ENCODE results near the gene ZNF304. TPM values are rescaled to one million over a fixed set of nuclear protein-coding genes. Genes with fewer than 3 reads are reported as not detected.
A peak's percentile ranks its signal among the peaks of the same experiment; 100 is the strongest.

ZNF304 gene
- total RNA-seq, 1 experiment from 2014 or later = 11.0 TPM

- BruUV-seq (replicated peaks) = TSS peak; percentile 43
- Histone ChIP-seq H3K9me3 (ENCODE audit: low read depth, low read length, poor library complexity, severe bottlenecking) (peaks cover 3% of the 10 kb centered on the region), H3K4me1 (ENCODE audit: insufficient read depth, low read length, poor library complexity, severe bottlenecking) (peaks cover 6% of the 10 kb centered on the region), H3K27ac (ENCODE audit: low read depth, low read length, poor library complexity, severe bottlenecking) (peak overlapping the region; percentile 80), H3K4me3 (ENCODE audit: low read depth, low read length, poor library complexity, severe bottlenecking) (peak overlapping the region; percentile 94), H3K27me3 (replicated peaks; ENCODE audit: insufficient read depth, low read depth, low read length, poor library complexity) (no peaks in the 10 kb centered on the region), H3K36me3 (ENCODE audit: insufficient read depth, low read length, poor library complexity, severe bottlenecking) (peaks cover 28% of the 10 kb centered on the region)
- CTCF ChIA-PET = no interaction called here
- no peak for TF ChIP-seq EZH2 (IDR thresholded peaks at IDR 0.05; ENCODE audit: borderline replicate concordance, low read depth, low read length, poor library complexity, severe bottlenecking)
- no peak for TF ChIP-seq CTCF (conservative IDR thresholded peaks at IDR 0.05; ENCODE audit: low read depth, low read length)
- POLR2A ChIA-PET (ENCODE audit: low non-redundant PET) = no interaction called here
- DNase-seq (ENCODE audit: low spot score) = no peak
- intact Hi-C loops (cut with micrococcal nuclease; ENCODE audit: unreplicated experiment) = no loop called here
These were observed 796 bp downstream of the ZNF304 start for GRCh38 chr19:57351867-57352266.

- Histone ChIP-seq H3K9me3 (ENCODE audit: low read depth, low read length, poor library complexity, severe bottlenecking) (peaks cover 12% of the 10 kb centered on the region), H3K4me3 (ENCODE audit: low read depth, low read length, poor library complexity, severe bottlenecking) (no peak overlapping the region), H3K27ac (ENCODE audit: low read depth, low read length, poor library complexity, severe bottlenecking) (no peak overlapping the region), H3K27me3 (replicated peaks; ENCODE audit: insufficient read depth, low read depth, low read length, poor library complexity) (no peaks in the 10 kb centered on the region), H3K4me1 (ENCODE audit: insufficient read depth, low read length, poor library complexity, severe bottlenecking) (peaks cover 6% of the 10 kb centered on the region), H3K36me3 (ENCODE audit: insufficient read depth, low read length, poor library complexity, severe bottlenecking) (peaks cover 41% of the 10 kb centered on the region)
- TF ChIP-seq EZH2 (IDR thresholded peaks at IDR 0.05; ENCODE audit: borderline replicate concordance, low read depth, low read length, poor library complexity, severe bottlenecking) = no peak
- DNase-seq (ENCODE audit: low spot score) = no peak
- BruUV-seq (replicated peaks) = no TSS peak
- ChIA-PET CTCF (no interaction called here), POLR2A (ENCODE audit: low non-redundant PET) (no interaction called here)
- intact Hi-C loops (cut with micrococcal nuclease; ENCODE audit: unreplicated experiment) = no loop called here
These were observed 4.8 kb downstream of the ZNF304 start for GRCh38 chr19:57355916-57356315.

GRCh38 chr19:57357406-57357805, 6.3 kb downstream of the ZNF304 start:
- intact Hi-C loops (cut with micrococcal nuclease; ENCODE audit: unreplicated experiment) = no loop called here
- H3K4me1 ChIP-seq (ENCODE audit: insufficient read depth, low read length, poor library complexity, severe bottlenecking) = peaks cover 1% of the 10 kb centered on the region
- H3K27me3 ChIP-seq (replicated peaks; ENCODE audit: insufficient read depth, low read depth, low read length, poor library complexity) = no peaks in the 10 kb centered on the region
- POLR2A ChIA-PET (ENCODE audit: low non-redundant PET) = no interaction called here
- BruUV-seq (replicated peaks) = no TSS peak
- peaks cover 41% of the 10 kb centered on the region for H3K36me3 ChIP-seq (ENCODE audit: insufficient read depth, low read length, poor library complexity, severe bottlenecking)
- CTCF ChIA-PET = no interaction called here
- no peak overlapping the region for H3K27ac ChIP-seq (ENCODE audit: low read depth, low read length, poor library complexity, severe bottlenecking)
- DNase-seq (ENCODE audit: low spot score) = no peak
- peaks cover 12% of the 10 kb centered on the region for H3K9me3 ChIP-seq (ENCODE audit: low read depth, low read length, poor library complexity, severe bottlenecking)
- TF ChIP-seq CTCF (conservative IDR thresholded peaks at IDR 0.05; ENCODE audit: low read depth, low read length) = no peak
- TF ChIP-seq EZH2 (IDR thresholded peaks at IDR 0.05; ENCODE audit: borderline replicate concordance, low read depth, low read length, poor library complexity, severe bottlenecking) = no peak
- H3K4me3 ChIP-seq (ENCODE audit: low read depth, low read length, poor library complexity, severe bottlenecking) = no peak overlapping the region

DNA sequence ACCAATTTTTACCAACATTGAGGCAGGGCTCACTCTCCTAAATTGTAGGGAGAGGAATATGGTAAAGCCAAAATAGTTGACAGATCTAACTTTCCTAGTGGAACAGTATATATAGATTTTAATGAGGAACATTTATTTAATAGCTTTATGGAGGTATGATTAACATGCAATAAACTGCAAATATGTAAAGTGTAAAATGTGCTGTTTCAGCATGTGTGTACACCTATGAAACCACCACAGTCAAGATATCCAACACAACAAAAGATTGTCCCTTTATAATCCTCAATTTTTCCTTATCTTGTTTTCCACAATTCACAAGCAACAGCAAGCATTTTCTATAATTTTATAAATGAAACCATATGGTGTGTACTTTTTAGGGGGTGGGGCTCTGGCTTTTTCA, 8.2 kb downstream of the ZNF304 start:
- ChIA-PET POLR2A (ENCODE audit: low non-redundant PET) (no interaction called here), CTCF (no interaction called here)
- Histone ChIP-seq H3K36me3 (ENCODE audit: insufficient read depth, low read length, poor library complexity, severe bottlenecking) (peaks cover 37% of the 10 kb centered on the region), H3K27me3 (replicated peaks; ENCODE audit: insufficient read depth, low read depth, low read length, poor library complexity) (no peaks in the 10 kb centered on the region), H3K4me3 (ENCODE audit: low read depth, low read length, poor library complexity, severe bottlenecking) (no peak overlapping the region), H3K27ac (ENCODE audit: low read depth, low read length, poor library complexity, severe bottlenecking) (no peak overlapping the region), H3K4me1 (ENCODE audit: insufficient read depth, low read length, poor library complexity, severe bottlenecking) (no peaks in the 10 kb centered on the region), H3K9me3 (ENCODE audit: low read depth, low read length, poor library complexity, severe bottlenecking) (peaks cover 12% of the 10 kb centered on the region)
- TF ChIP-seq EZH2 (IDR thresholded peaks at IDR 0.05; ENCODE audit: borderline replicate concordance, low read depth, low read length, poor library complexity, severe bottlenecking) (no peak), CTCF (conservative IDR thresholded peaks at IDR 0.05; ENCODE audit: low read depth, low read length) (no peak)
- DNase-seq (ENCODE audit: low spot score) = no peak
- no TSS peak for BruUV-seq (replicated peaks)
- intact Hi-C loops (cut with micrococcal nuclease; ENCODE audit: unreplicated experiment) = no loop called here

Measured in A673 (cell line).